ENCODE data around the gene TMEM63A.

- TF ChIP-seq CTCF (conservative IDR thresholded peaks at IDR 0.05 in 1 of 2, IDR thresholded peaks at IDR 0.05 in 1 of 2; ENCODE audit: low read depth in 1 of 2, low read length in 2 of 2) (no peak), EZH2 (IDR thresholded peaks at IDR 0.05; ENCODE audit: low read length, missing control alignments) (no peak)
Observed at GRCh38 chr1:225838793-225839192, 43.4 kb downstream of the TMEM63A start.

Measured in fibroblast of lung (primary cell).